Astrocyte (in vitro differentiated cells and primary cell): Measurements from ENCODE around the gene FUT4. TPM values are rescaled to one million over a fixed set of nuclear protein-coding genes. Genes with fewer than 3 reads are reported as not detected.

Source experiments
- DNase-seq: peaks from one replicate; pipeline ENCODE4 v3.0.0-alpha.2; 2010; ENCODE audit warnings: low read depth
- FAIRE-seq: peaks from 2 replicates; lab custom pipeline; 2011; peaks lifted over from hg19 to GRCh38; lab: Jason Lieb, UNC
- H2AFZ ChIP-seq: 2 replicates; pipeline ENCODE4 v1.6.0; 2012; ENCODE audit warnings: low read depth, low read length, inconsistent platforms
- H3K27ac ChIP-seq: 2 replicates; pipeline ENCODE4 v1.5.1; 2011; ENCODE audit warnings: low read depth, low read length, inconsistent platforms
- H3K27me3 ChIP-seq: 2 replicates; pipeline ENCODE4 v1.6.0; 2011; ENCODE audit warnings: low read length, inconsistent platforms; ENCODE audit not compliant: insufficient read depth
- H3K36me3 ChIP-seq: 2 replicates; pipeline ENCODE4 v1.5.1; 2011; ENCODE audit warnings: low read length, inconsistent platforms; ENCODE audit not compliant: insufficient read depth
- H3K4me1 ChIP-seq: 2 replicates; pipeline ENCODE4 v1.5.1; 2011; ENCODE audit warnings: low read length, inconsistent platforms; ENCODE audit not compliant: insufficient read depth
- H3K4me2 ChIP-seq: 2 replicates; pipeline ENCODE4 v1.6.0; 2012; ENCODE audit warnings: low read length, inconsistent platforms
- H3K4me3 ChIP-seq: 2 replicates; pipeline ENCODE4 v1.5.1; 2011; ENCODE audit warnings: low read depth, mild to moderate bottlenecking, low read length, inconsistent platforms; ENCODE audit not compliant: insufficient read depth
- H3K79me2 ChIP-seq: 2 replicates; pipeline ENCODE4 v1.6.0; 2012; ENCODE audit warnings: mild to moderate bottlenecking, low read length, inconsistent platforms; ENCODE audit not compliant: insufficient read depth
- H3K9ac ChIP-seq: 2 replicates; pipeline ENCODE4 v1.6.0; 2012; ENCODE audit warnings: mild to moderate bottlenecking, low read length, inconsistent platforms
- H3K9me3 ChIP-seq: 2 replicates; pipeline ENCODE4 v1.5.1; 2012; ENCODE audit warnings: low read depth, mild to moderate bottlenecking, low read length, inconsistent platforms; ENCODE audit not compliant: insufficient read depth
- H4K20me1 ChIP-seq: 2 replicates; pipeline ENCODE4 v1.6.0; 2012; ENCODE audit warnings: low read length, inconsistent platforms; ENCODE audit not compliant: insufficient read depth
- H3K27ac Mint-ChIP-seq: one replicate; pipeline ENCODE4 v1.8.0; 2021; ENCODE audit warnings: mild to moderate bottlenecking, mixed read lengths; ENCODE audit not compliant: unreplicated experiment
- H3K27me3 Mint-ChIP-seq: one replicate; pipeline ENCODE4 v1.8.0; 2021; ENCODE audit warnings: low read depth, mixed read lengths; ENCODE audit not compliant: unreplicated experiment
- H3K36me3 Mint-ChIP-seq: one replicate; pipeline ENCODE4 v1.8.0; 2021; ENCODE audit warnings: low read depth, mixed read lengths; ENCODE audit not compliant: unreplicated experiment
- H3K4me1 Mint-ChIP-seq: one replicate; pipeline ENCODE4 v1.8.0; 2021; ENCODE audit warnings: low read depth, mixed read lengths; ENCODE audit not compliant: unreplicated experiment
- H3K4me3 Mint-ChIP-seq: one replicate; pipeline ENCODE4 v1.8.0; 2021; ENCODE audit warnings: mild to moderate bottlenecking, moderate library complexity, mixed read lengths; ENCODE audit not compliant: unreplicated experiment
- H3K9me3 Mint-ChIP-seq: one replicate; pipeline ENCODE4 v1.8.0; 2021; ENCODE audit warnings: mild to moderate bottlenecking, mixed read lengths; ENCODE audit not compliant: unreplicated experiment
- CTCF ChIP-seq: IDR thresholded peaks from 2 replicates; pipeline ENCODE4 v1.5.1; 2011; ENCODE audit warnings: low read depth, mild to moderate bottlenecking, inconsistent platforms, low read length, moderate library complexity; ENCODE audit not compliant: insufficient read depth
- EZH2 ChIP-seq: IDR thresholded peaks from 2 replicates; pipeline ENCODE4 v1.6.1; 2012; ENCODE audit warnings: mild to moderate bottlenecking, low read length, inconsistent platforms; ENCODE audit not compliant: insufficient read depth
- total RNA-seq: library from RNA; stranded (reverse); gene quantifications from 2 replicates; pipeline ENCODE4 v1.2.1, GENCODE V29; 2021

Gene FUT4
- total RNA-seq, 1 donor from 2014 or later, result 3.5 TPM

- Mint-ChIP-seq H3K9me3 (no peaks in the 10 kb centered on the region), H3K27ac (no peak overlapping the region), H3K36me3 (no peaks in the 10 kb centered on the region), H3K27me3 (no peaks in the 10 kb centered on the region), H3K4me1 (peaks cover 30% of the 10 kb centered on the region), H3K4me3 (no peak overlapping the region)
- no peak overlapping the region for H2AFZ ChIP-seq
- FAIRE-seq (no peak), DNase-seq (no peak)
- H3K4me3 ChIP-seq, result no peak overlapping the region
- no peaks in the 10 kb centered on the region for H3K27me3 ChIP-seq
- no peaks in the 10 kb centered on the region for H4K20me1 ChIP-seq
- no peak for TF ChIP-seq CTCF
- no peak for TF ChIP-seq EZH2
- H3K27ac ChIP-seq, result peak overlapping the region; percentile 28
- H3K36me3 ChIP-seq, result no peaks in the 10 kb centered on the region
- H3K9me3 ChIP-seq, result no peaks in the 10 kb centered on the region
- peak overlapping the region; percentile 40 for H3K4me2 ChIP-seq
- peak overlapping the region; percentile 41 for H3K9ac ChIP-seq
- no peaks in the 10 kb centered on the region for H3K79me2 ChIP-seq
- H3K4me1 ChIP-seq, result peaks cover 15% of the 10 kb centered on the region
Observed at GRCh38 chr11:94563848-94564467, 20.2 kb downstream of the FUT4 start.

- Mint-ChIP-seq H3K36me3 (no peaks in the 10 kb centered on the region), H3K4me1 (peaks cover 19% of the 10 kb centered on the region), H3K4me3 (no peak within 1 kb of the TSS), H3K27ac (no peak within 1 kb of the TSS), H3K27me3 (no peaks in the 10 kb centered on the region), H3K9me3 (no peaks in the 10 kb centered on the region)
- Histone ChIP-seq H3K27ac (no peak within 1 kb of the TSS), H3K9ac (no peak within 1 kb of the TSS), H3K4me3 (no peak within 1 kb of the TSS), H4K20me1 (no peaks in the 10 kb centered on the region), H2AFZ (no peak within 1 kb of the TSS), H3K79me2 (no peaks in the 10 kb centered on the region), H3K4me2 (no peak within 1 kb of the TSS), H3K9me3 (no peaks in the 10 kb centered on the region), H3K36me3 (no peaks in the 10 kb centered on the region), H3K4me1 (peaks cover 15% of the 10 kb centered on the region), H3K27me3 (no peaks in the 10 kb centered on the region)
- FAIRE-seq (no peak), DNase-seq (no peak)
- TF ChIP-seq EZH2 (no peak), CTCF (no peak)
Observed at GRCh38 chr11:94567181-94567670, 23.5 kb downstream of the FUT4 start, which contains the start of gene PIWIL4. PIWIL4 (plus strand) TSS chr11:94567368; CDS start chr11:94567519, 151 bp downstream.

- H3K27me3 Mint-ChIP-seq, result no peaks in the 10 kb centered on the region
- H3K4me2 ChIP-seq, result no peak overlapping the region
- no peaks in the 10 kb centered on the region for H3K9me3 ChIP-seq
- no peak overlapping the region for H3K9ac ChIP-seq
- no peaks in the 10 kb centered on the region for H3K9me3 Mint-ChIP-seq
- H3K4me1 ChIP-seq, result peaks cover 8% of the 10 kb centered on the region
- peaks cover 10% of the 10 kb centered on the region for H3K4me1 Mint-ChIP-seq
- H3K4me3 Mint-ChIP-seq, result no peak overlapping the region
- H4K20me1 ChIP-seq, result no peaks in the 10 kb centered on the region
- DNase-seq, result no peak
- no peak for FAIRE-seq
- H3K36me3 Mint-ChIP-seq, result no peaks in the 10 kb centered on the region
- TF ChIP-seq EZH2, result no peak
- TF ChIP-seq CTCF, result no peak
- H3K4me3 ChIP-seq, result no peak overlapping the region
- H3K36me3 ChIP-seq, result no peaks in the 10 kb centered on the region
- no peak overlapping the region for H3K27ac Mint-ChIP-seq
- H3K27ac ChIP-seq, result no peak overlapping the region
- no peaks in the 10 kb centered on the region for H3K79me2 ChIP-seq
- H2AFZ ChIP-seq, result no peak overlapping the region
- no peaks in the 10 kb centered on the region for H3K27me3 ChIP-seq
Observed at GRCh38 chr11:94568200-94568599, 24.5 kb downstream of the FUT4 start.
